GM12801 (cell line): ENCODE data around the gene SYNGR3.

Experiments
- CTCF ChIP-seq: IDR thresholded peaks from one replicate; pipeline ENCODE4 v1.5.1; 2011; ENCODE audit warnings: control low read depth; ENCODE audit not compliant: insufficient read length; ENCODE audit errors: extremely low read depth

The SYNGR3 gene

DNA sequence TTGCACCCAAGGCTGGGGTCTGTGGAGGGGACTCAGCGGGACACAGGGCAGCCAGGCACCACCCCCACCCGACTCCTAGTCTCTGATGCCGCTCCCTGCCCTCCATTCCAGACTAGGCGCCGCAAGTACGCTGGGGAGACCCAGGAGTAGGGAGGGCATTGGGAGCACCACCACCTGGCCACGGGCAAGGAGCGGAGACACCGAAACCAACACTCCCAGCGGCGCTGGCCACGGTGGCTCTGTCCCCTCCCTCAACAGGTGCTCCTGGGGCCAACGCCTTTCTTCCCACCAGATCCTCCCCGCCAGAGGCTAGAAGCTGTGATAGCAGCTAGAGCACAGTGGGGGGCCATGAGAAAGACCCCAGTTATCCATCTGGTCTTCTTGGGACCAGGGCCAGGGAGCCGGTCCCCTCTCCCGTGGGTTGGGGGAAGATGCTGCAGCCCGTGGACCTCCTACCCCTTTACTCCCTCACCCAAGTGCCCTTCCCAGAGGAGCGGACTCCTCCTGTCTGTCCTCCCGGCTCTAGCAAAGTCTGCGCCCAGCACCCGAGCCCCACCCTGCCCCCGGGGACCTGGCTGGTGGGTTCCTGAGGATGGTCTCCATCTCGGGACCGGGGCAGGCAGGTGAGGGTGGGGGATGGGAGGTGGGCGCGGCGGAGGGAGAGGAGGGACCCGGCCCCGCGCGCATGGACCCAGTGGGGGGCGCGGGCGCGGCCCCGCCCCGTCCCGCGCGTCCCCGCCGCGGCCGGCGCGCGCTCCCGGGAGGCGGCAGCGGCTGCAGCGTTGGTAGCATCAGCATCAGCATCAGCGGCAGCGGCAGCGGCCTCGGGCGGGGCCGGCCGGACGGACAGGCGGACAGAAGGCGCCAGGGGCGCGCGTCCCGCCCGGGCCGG is at the start of gene SYNGR3:
TSS of gene SYNGR3 (plus strand) at position 762 of the 892 bp plus-strand sequence. CDS start 133 bp downstream, outside the sequence.
- TF ChIP-seq CTCF: no peak

DNA sequence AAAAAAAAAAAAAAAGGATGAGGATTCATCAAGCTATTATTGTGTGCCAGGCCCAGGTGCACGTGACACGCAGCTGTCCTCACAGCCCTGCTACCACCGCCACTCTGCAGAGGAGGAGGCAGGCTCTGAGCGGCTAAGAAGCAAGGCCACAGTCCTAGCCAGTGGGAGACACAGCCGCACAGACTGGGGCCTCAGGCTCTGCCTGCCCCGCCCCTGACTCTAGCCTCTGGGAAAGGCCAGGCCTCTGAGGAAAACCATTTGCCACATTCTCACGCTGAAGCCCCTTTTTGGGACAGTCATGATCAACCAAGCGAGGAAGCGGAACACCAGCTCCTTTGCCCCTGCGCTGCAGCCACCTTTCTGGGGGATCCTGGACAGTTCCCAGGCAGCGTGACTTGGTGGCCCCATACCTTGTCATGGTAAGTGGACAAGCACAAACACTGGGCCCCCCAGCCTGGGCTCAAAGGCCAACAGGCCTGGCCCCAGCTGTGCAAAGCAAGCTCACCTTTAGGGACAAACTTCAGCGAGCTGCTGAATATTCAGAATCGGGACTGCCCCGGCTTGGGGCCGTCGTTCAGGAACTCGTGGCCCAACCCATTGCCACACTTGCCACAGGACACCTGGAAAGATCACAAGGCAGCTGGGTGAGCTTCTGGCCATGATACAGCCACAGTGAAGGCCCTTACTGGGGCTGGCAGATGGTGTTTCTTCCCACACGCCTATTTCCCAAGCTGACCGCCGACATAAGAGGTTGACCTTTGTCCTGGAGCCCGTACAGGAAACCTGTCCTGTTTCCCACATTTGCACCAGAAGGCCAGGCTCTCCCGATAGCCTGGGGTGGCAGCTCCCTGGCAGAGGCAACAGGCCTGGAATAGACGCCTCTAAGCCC is 49.3 kb upstream of the SYNGR3 start:
- TF ChIP-seq CTCF: no peak

DNA sequence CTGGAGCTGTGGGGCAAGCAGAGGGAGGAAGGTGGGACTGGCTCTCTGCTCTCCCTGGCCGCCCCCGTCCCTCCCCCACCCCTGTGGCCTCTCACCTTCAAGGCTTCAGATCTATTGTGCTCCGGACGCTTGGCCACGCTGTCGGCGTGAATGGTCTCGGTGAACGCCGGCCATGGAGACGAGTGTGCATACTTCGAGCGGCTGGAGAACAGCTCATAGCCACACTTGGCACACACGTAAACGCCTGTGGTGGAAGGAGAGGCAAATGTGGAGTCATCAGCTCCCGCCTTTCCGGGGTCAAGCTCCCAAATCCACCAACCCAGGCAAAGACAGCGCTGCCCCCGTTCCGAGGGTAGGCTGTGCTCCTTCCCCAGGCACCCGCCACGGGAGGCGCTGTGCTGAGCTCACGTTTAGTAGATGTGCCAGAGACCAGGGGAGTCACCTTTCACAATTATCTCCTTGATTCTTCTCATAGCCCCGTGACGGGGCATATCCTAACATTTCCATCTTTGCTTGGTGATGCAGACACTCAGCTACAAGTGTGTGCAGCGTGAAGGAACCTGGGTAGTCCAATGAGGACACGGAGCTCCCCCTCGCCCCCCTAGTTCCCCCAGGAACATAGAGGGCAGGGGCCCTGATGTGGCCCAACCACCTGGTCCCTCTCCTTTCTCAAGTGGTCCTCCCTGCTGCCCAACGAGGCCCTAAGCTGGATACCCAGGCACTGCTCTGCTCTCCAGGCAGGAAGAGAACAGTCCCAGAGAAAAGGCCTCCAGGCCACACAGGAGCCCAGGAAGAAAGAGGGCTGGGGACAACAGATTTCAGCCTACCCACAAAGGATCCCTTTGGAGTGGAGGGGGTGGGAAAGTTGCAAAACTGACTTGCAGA is 48.4 kb upstream of the SYNGR3 start:
- no peak for TF ChIP-seq CTCF

- TF ChIP-seq CTCF: no peak
These were observed 47.5 kb upstream of the SYNGR3 start for GRCh38 chr16:1942047-1942809.

GRCh38 chr16:1942810-1943726 is 46.7 kb upstream of the SYNGR3 start, which contains the start of gene MSRB1:
Gene MSRB1 (minus strand): TSS chr16:1943199. CDS start chr16:1943156, 43 bp downstream.
- no peak for TF ChIP-seq CTCF
